Mononuclear cell (primary cell): ENCODE results near the gene SPART. TPM values are rescaled to one million over a fixed set of nuclear protein-coding genes. Genes with fewer than 3 reads are reported as not detected.

Experiments
- H3K27me3 ChIP-seq: 2 replicates; pipeline ENCODE4 v1.6.0; 2011; ENCODE audit warnings: low read length, control low read depth; ENCODE audit not compliant: insufficient read depth
- H3K4me1 ChIP-seq: 2 replicates; pipeline ENCODE4 v1.5.1; 2011; ENCODE audit warnings: mild to moderate bottlenecking, low read length, control low read depth; ENCODE audit not compliant: insufficient read depth
- H3K4me3 ChIP-seq: 2 replicates; pipeline ENCODE4 v1.5.1; 2011; ENCODE audit warnings: mild to moderate bottlenecking, low read length, moderate library complexity
- H3K9me3 ChIP-seq: 2 replicates; pipeline ENCODE4 v1.5.1; 2011; ENCODE audit warnings: low read depth, mild to moderate bottlenecking, control low read depth, low read length
- total RNA-seq: library from RNA; depleted of rRNA; stranded (reverse); fragments of >200 nt; gene quantifications from one replicate; pipeline ENCODE4 v1.2.3, GENCODE V29; 2012

SPART gene
- total RNA-seq, 1 donor: 30.6 TPM

DNA sequence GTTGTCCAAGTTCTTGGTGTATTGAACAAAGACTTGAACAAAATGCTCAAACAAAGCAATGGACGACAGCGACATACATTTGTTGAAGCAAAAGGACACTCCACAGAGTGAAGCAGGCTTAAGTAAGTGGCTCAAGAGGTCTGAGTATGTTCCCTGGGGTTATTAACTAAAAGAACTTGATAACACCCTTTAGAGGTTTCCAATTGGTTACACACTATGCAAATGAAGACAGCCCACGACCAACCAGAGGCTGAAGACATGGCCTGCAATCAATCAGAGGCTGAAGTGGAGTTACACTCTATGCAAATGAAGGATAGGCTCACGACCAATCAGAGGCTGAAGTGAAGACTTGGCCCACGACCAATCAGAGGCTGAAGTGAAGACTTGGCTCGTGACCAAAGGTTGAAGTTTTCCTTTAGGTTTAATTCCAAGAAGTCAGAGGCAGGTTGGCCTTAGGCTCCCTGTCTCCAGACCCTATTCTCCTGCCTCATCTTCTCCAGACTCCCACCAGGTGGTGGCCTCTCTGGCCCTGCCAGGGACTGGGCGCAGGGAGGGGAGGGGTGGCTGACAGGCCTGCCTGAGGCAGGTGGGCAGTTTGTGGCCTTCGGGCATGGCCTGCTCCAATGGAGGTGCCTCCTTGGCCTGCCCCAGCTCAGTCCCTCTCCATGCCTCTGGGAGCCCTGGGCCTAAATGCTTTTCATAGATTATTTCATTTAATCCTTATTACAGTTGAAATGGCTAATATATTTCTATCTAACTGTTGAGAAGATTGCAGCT lies 86.6 kb downstream of the SPART start:
- H3K4me1 ChIP-seq: no peaks in the 10 kb centered on the region
- no peaks in the 10 kb centered on the region for H3K27me3 ChIP-seq
- no peaks in the 10 kb centered on the region for H3K9me3 ChIP-seq
- no peak overlapping the region for H3K4me3 ChIP-seq

DNA sequence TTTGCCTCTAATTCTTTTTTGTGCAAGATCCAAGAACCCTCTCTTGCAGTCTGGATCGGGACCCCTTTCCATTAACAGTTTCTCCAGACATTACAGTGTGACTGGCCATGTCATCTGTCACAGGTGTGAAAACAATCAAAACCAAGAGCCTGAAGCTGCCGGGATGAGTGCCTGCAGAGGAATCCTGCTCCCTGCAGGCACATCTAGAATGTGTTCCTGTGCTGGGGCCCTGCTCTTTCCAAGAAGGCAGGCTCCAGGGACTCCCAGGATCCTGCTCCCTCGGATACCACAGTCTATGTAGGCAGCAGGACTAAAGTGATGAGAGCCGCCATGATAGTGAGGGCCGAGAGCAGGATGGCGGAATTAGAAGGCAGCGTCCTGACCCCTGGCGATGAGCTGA lies 87.4 kb downstream of the SPART start:
- Histone ChIP-seq H3K27me3 (no peaks in the 10 kb centered on the region), H3K4me1 (no peaks in the 10 kb centered on the region), H3K4me3 (no peak overlapping the region), H3K9me3 (no peaks in the 10 kb centered on the region)

Other genes with a start within 250 kb of the SPART start
- not detected for gene DCLK1, start 215.0 kb downstream of the SPART start, total RNA-seq
- gene SOHLH2, start 131.8 kb downstream of the SPART start, total RNA-seq: not detected
- gene CCDC169, start 48.6 kb downstream of the SPART start, total RNA-seq: not detected
- not detected for gene CCNA1, start 86.1 kb upstream of the SPART start, total RNA-seq